Occipital lobe (tissue), 2 donors: ENCODE measurements around the gene ETS1. TPM values are rescaled to one million over a fixed set of nuclear protein-coding genes. Genes with fewer than 3 reads are reported as not detected.

Experiments
- DNase-seq: peaks from one replicate; lab custom pipeline; 2025; lab: John Stamatoyannopoulos, UW
- total RNA-seq: library from RNA; depleted of rRNA; stranded (reverse); fragments of >200 nt; gene quantifications from one replicate; pipeline ENCODE4 v1.2.3, GENCODE V29; 2014

ETS1 gene
- total RNA-seq, 1 donor from 2014 or later, result 14.0 TPM

GRCh38 chr11:128520888-128521681 is 66.3 kb downstream of the ETS1 start:
- DNase-seq, result no peak

- no peak for DNase-seq
Measured at GRCh38 chr11:128520206-128520887, 67.0 kb downstream of the ETS1 start.

- no peak for DNase-seq
Measured at GRCh38 chr11:128519338-128519737, 68.0 kb downstream of the ETS1 start.

- DNase-seq, result no peak
Measured at GRCh38 chr11:128518493-128519207, 68.7 kb downstream of the ETS1 start.

- no peak for DNase-seq
Measured at GRCh38 chr11:128517451-128518230, 69.7 kb downstream of the ETS1 start.

GRCh38 chr11:128516886-128517285 is 70.5 kb downstream of the ETS1 start:
- no peak for DNase-seq

- DNase-seq, result no peak
Measured at GRCh38 chr11:128515826-128516778, 71.3 kb downstream of the ETS1 start.

GRCh38 chr11:128515086-128515485 is 72.3 kb downstream of the ETS1 start:
- no peak for DNase-seq

- no peak for DNase-seq
Measured at GRCh38 chr11:128513915-128514681, 73.3 kb downstream of the ETS1 start.

GRCh38 chr11:128512474-128512996 is 74.8 kb downstream of the ETS1 start:
- DNase-seq, result no peak

- DNase-seq, result no peak
Measured at GRCh38 chr11:128511712-128512111, 75.6 kb downstream of the ETS1 start.

GRCh38 chr11:128509621-128510389 is 77.6 kb downstream of the ETS1 start:
- no peak for DNase-seq

GRCh38 chr11:128508770-128509510 is 78.4 kb downstream of the ETS1 start:
- no peak for DNase-seq

GRCh38 chr11:128507936-128508335 is 79.4 kb downstream of the ETS1 start:
- no peak for DNase-seq

GRCh38 chr11:128506999-128507611 is 80.3 kb downstream of the ETS1 start:
- DNase-seq, result peak; percentile 50

GRCh38 chr11:128506356-128506755 is 81.0 kb downstream of the ETS1 start:
- no peak for DNase-seq

- no peak for DNase-seq
Measured at GRCh38 chr11:128505449-128506065, 81.8 kb downstream of the ETS1 start.
